Thymus (tissue), 11 donors: ENCODE measurements around the gene RAB4B. TPM values are rescaled to one million over a fixed set of nuclear protein-coding genes. Genes with fewer than 3 reads are reported as not detected.
A peak's percentile ranks its signal among the peaks of the same experiment; 100 is the strongest.

Experiments
- DNase-seq, 9 donors: peaks; one replicate each; pipeline ENCODE4 v3.0.0-alpha.2; 2013; ENCODE audit warnings: low spot score in 9 of 9, low read depth in 6 of 9, missing footprints in 1 of 9
- H3K27ac ChIP-seq, 2 donors: one replicate each; pipeline ENCODE4 v1.5.1; 2013; ENCODE audit warnings: control low read depth in 1 of 2, low read depth in 1 of 2, low read length in 1 of 2, mild to moderate bottlenecking in 1 of 2, moderate library complexity in 1 of 2
- H3K27me3 ChIP-seq, 2 donors: one replicate each; pipeline ENCODE4 v1.5.1; 2013; ENCODE audit warnings: low read length in 1 of 2; ENCODE audit not compliant: control insufficient read depth in 2 of 2, insufficient read depth in 1 of 2
- H3K36me3 ChIP-seq, 2 donors: one replicate each; pipeline ENCODE4 v1.5.1; 2013; ENCODE audit warnings: low read length in 1 of 2, mild to moderate bottlenecking in 1 of 2, moderate library complexity in 1 of 2; ENCODE audit not compliant: control insufficient read depth in 2 of 2, insufficient read depth in 2 of 2
- H3K4me1 ChIP-seq, 2 donors: one replicate each; pipeline ENCODE4 v1.5.1; 2013; ENCODE audit warnings: low read length in 2 of 2; ENCODE audit not compliant: control insufficient read depth in 2 of 2, insufficient read depth in 2 of 2
- H3K4me3 ChIP-seq, 2 donors: one replicate each; pipeline ENCODE4 v1.5.1; 2013; ENCODE audit warnings: low read length in 2 of 2, control low read depth in 1 of 2, mild to moderate bottlenecking in 1 of 2
- H3K9me3 ChIP-seq, 2 donors: one replicate each; pipeline ENCODE4 v1.5.1; 2013; ENCODE audit warnings: low read length in 1 of 2, mild to moderate bottlenecking in 1 of 2; ENCODE audit not compliant: control insufficient read depth in 2 of 2, insufficient read depth in 1 of 2
- WGBS: extraction: QIAGEN DNeasy Blood & Tissue Kit; methylation state at CpG from one replicate; pipeline ENCODE4 v1.1.7; 2013; 5-methylcytosine and 5-hydroxymethylcytosine counted together
- polyA plus RNA-seq: library from polyadenylated mRNA; stranded (reverse); fragments of 200-250 nt; gene quantifications from one replicate; pipeline ENCODE4 v1.2.3, GENCODE V29; 2013
- total RNA-seq: library from RNA; stranded (reverse); fragments of 120-200 nt; gene quantifications from one replicate; pipeline ENCODE4 v1.2.4, GENCODE V29; 2013
- donor health status: healthy.

Gene RAB4B
- total and polyA plus RNA-seq, 2 donors: 24.2 to 86.7 TPM

GRCh38 chr19:40745402-40745780 lies 32.7 kb upstream of the RAB4B start:
- H3K27ac ChIP-seq: no peak overlapping the region
- no peaks in the 10 kb centered on the region for H3K27me3 ChIP-seq
- H3K9me3 ChIP-seq: no peaks in the 10 kb centered on the region
- 98% methylated on average over 7 of the region's 7 CpGs for WGBS
- H3K4me3 ChIP-seq: no peak overlapping the region
- peaks cover 2 to 5% of the 10 kb centered on the region in 2 donors for H3K36me3 ChIP-seq
- H3K4me1 ChIP-seq: peaks cover 7 to 10% of the 10 kb centered on the region in 2 donors
- no peak for DNase-seq

DNA sequence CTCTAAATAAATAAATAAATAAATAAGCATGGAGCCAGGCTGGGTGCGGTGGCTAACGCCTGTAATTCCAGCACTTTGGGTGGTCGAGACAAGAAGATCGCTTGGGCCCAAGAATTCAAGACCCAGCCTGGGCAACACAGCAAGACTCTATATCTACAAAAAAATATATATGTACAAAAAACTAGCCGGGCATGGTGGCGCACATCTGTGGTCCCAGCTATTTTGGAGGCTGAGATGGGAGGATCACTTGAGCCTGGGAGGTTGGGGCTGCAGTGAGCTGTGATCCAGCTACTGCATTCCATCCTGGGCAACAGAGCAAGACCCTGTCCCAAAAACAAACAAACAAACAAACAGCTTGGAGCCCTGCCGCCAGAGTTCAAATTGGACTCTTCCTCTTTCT lies 30.5 kb upstream of the RAB4B start:
- DNase-seq: no peak
- Histone ChIP-seq H3K4me1 (peaks cover 7 to 19% of the 10 kb centered on the region in 2 donors), H3K9me3 (no peaks in the 10 kb centered on the region), H3K27me3 (no peaks in the 10 kb centered on the region), H3K4me3 (no peak overlapping the region), H3K27ac (no peak overlapping the region), H3K36me3 (no peaks in the 10 kb centered on the region)
- 99% methylated on average over 7 of the region's 7 CpGs for WGBS

- H3K9me3 ChIP-seq: no peaks in the 10 kb centered on the region
- DNase-seq: peak; percentile 99 to 100 (median 99)
- H3K4me3 ChIP-seq: peak within 1 kb of the TSS; percentile 65 to 77
- H3K4me1 ChIP-seq: peaks cover 12 to 36% of the 10 kb centered on the region in 2 donors
- no peaks in the 10 kb centered on the region for H3K27me3 ChIP-seq
- peaks cover 5 to 11% of the 10 kb centered on the region in 2 donors for H3K36me3 ChIP-seq
- under 1% methylated on average over 43 of the region's 43 CpGs for WGBS
- peak within 1 kb of the TSS; percentile 91 to 92 for H3K27ac ChIP-seq
These were observed 27.8 kb upstream of the RAB4B start, which contains the start of gene ACTMAP for GRCh38 chr19:40750058-40750873. Gene ACTMAP (minus strand): TSS chr19:40750477. CDS start chr19:40749803, 674 bp downstream.

DNA sequence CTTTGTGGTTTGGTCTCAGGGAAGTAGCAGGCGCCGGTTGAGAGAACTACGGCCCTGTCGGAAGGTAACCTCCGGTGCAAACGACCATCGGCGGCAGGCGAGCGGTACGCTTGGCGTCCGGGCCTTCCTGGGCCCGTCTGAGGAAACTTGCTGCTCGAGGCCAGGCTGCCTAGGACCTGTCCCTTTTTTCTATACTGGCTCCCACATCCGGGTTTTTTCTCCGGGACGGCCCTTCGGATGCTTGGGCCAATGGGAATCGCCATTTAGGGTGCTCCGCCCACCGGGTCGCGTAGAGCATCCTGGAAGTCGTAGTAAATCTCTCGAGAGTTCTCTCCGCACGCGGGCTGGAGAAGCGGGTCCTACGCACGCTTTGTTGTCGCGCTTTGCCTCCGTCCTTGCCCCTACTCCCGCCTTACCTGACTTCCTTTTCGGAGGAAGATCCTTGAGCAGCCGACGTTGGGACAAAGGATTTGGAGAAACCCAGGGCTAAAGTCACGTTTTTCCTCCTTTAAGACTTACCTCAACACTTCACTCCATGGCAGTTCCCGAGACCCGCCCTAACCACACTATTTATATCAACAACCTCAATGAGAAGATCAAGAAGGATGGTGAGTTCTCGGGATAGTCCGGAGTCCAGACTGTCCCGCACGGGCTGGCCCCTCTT lies 27.0 kb upstream of the RAB4B start, which contains the start of gene SNRPA:
SNRPA (plus strand) TSS at position 330 of the 664 bp plus-strand sequence; CDS start at position 536, 206 bp downstream.
- peaks cover 12 to 19% of the 10 kb centered on the region in 2 donors for H3K36me3 ChIP-seq
- WGBS: under 1% methylated on average over 46 of the region's 46 CpGs
- H3K27me3 ChIP-seq: no peaks in the 10 kb centered on the region
- peaks cover 12 to 43% of the 10 kb centered on the region in 2 donors for H3K4me1 ChIP-seq
- peak within 1 kb of the TSS; percentile 91 to 92 for H3K27ac ChIP-seq
- peak within 1 kb of the TSS; percentile 65 to 77 for H3K4me3 ChIP-seq
- DNase-seq: peak; percentile 95 to 99 (median 97)
- no peaks in the 10 kb centered on the region for H3K9me3 ChIP-seq

GRCh38 chr19:40752257-40752781 lies 25.7 kb upstream of the RAB4B start:
- H3K27me3 ChIP-seq: no peaks in the 10 kb centered on the region
- H3K36me3 ChIP-seq: peaks cover 25 to 32% of the 10 kb centered on the region in 2 donors
- no peak for DNase-seq
- H3K27ac ChIP-seq: no peak overlapping the region
- H3K4me3 ChIP-seq: peak overlapping the region; percentile 65 to 66
- H3K9me3 ChIP-seq: no peaks in the 10 kb centered on the region
- H3K4me1 ChIP-seq: peaks cover 12 to 46% of the 10 kb centered on the region in 2 donors
- WGBS: 88% methylated on average over 12 of the region's 12 CpGs

DNA sequence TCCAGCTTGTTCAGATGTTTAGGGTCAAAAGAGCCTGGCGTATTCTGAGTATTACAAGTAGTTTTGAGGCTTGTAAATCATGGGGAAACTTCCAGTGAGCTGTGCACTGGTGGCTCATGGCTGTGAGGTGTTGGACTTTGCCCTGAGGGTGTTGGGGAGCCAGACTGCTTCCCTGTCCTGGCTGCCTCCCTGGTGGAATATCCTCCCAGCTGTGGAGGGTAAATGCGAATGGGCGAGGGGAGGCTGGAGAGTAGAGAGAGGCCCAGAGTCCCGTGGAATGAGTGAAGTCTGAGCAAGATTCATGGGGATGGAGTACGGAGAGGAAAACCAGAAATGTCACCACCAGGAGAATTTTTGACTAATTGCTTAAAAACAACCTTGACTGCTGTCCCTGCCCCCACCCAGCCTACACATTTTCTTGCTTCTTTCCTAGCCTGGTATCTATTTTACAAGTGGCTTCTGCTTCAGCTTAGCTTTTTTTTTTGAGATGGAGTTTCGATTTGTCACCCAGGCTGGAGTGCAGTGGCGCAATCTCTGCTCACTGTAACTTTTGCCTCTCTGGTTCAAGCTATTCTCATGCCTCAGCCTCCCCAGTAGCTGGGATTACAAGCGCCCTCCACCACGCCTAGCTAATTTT lies 23.3 kb upstream of the RAB4B start:
- no peaks in the 10 kb centered on the region for H3K9me3 ChIP-seq
- no peak for DNase-seq
- peak overlapping the region in 1 of 2 donors; percentile 2 for H3K4me3 ChIP-seq
- peaks cover 43 to 51% of the 10 kb centered on the region in 2 donors for H3K36me3 ChIP-seq
- WGBS: 87% methylated on average over 9 of the region's 9 CpGs
- H3K27ac ChIP-seq: peak overlapping the region; percentile 34 to 58
- H3K27me3 ChIP-seq: no peaks in the 10 kb centered on the region
- H3K4me1 ChIP-seq: peaks cover 9 to 41% of the 10 kb centered on the region in 2 donors

DNA sequence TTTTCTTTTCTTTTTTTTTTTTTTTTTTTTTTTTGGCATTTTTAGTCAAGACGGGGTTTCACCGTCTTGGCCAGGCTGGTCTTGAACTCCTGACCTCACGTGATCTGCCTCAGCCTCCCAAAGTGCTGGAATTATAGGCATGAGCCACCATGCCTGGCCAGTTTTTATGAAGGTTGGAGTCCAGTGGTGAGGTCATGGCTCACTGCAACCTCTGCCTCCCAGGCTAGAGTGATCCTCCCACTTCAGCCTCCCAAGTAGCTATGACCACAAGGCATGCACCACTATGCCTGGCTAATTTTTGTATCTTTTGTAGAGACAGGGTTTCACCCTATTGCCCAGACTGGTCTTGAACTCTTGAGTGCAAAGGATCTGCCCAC lies 22.8 kb upstream of the RAB4B start:
- Histone ChIP-seq H3K9me3 (no peaks in the 10 kb centered on the region), H3K4me3 (no peak overlapping the region), H3K36me3 (peaks cover 48 to 56% of the 10 kb centered on the region in 2 donors), H3K27me3 (no peaks in the 10 kb centered on the region), H3K27ac (peak overlapping the region in 1 of 2 donors; percentile 26), H3K4me1 (peaks cover 5 to 36% of the 10 kb centered on the region in 2 donors)
- 99% methylated on average over 3 of the region's 3 CpGs for WGBS
- no peak for DNase-seq

DNA sequence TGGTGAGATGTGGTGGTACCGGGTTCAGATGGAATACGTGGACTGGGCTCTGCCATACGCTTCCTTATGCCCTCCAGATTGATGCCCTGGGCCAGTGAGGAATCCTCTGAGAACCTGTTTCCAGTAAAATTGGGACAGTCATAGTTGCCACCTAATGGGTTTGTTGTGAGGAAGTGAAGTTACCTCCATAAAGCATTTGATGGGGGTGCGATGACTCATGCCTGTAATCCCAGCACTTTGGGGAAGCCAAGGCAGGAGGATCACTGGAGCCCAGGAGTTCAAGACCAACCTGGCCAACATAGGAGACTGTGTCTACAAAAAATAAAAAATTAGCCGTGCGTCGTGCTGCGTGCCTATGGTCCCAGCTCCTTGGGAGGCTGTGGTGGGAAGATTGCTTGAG lies 22.3 kb upstream of the RAB4B start:
- Histone ChIP-seq H3K36me3 (peaks cover 54 to 62% of the 10 kb centered on the region in 2 donors), H3K27ac (no peak overlapping the region), H3K27me3 (no peaks in the 10 kb centered on the region), H3K9me3 (no peaks in the 10 kb centered on the region), H3K4me3 (no peak overlapping the region), H3K4me1 (peaks cover 5 to 36% of the 10 kb centered on the region in 2 donors)
- WGBS: 98% methylated on average over 8 of the region's 8 CpGs
- DNase-seq: no peak
